Measurements from ENCODE around the gene STH.
"Not testable (repeated sequence)": the region's sequence is repeated elsewhere in the genome, so short reads cannot be mapped to it uniquely, and the experiment has no call there.

Gene STH

GRCh38 chr17:45998987-45999899 lies at the start of gene STH:
Gene STH, plus strand, starts transcription at chr17:45999250. Its CDS starts 30 bp downstream, at chr17:45999280.
- DNase-seq: no peak

GRCh38 chr17:45949755-45950320 lies 49.2 kb upstream of the STH start:
- no peak for DNase-seq

GRCh38 chr17:45950888-45951287 lies 48.2 kb upstream of the STH start:
- no peak for DNase-seq

- no peak for DNase-seq
Measured at GRCh38 chr17:45951403-45951802, 47.6 kb upstream of the STH start.

GRCh38 chr17:45951941-45952340 lies 47.1 kb upstream of the STH start:
- DNase-seq: no peak

- DNase-seq: no peak
Measured at GRCh38 chr17:45952814-45953320, 46.2 kb upstream of the STH start.

- DNase-seq: no peak
Measured at GRCh38 chr17:45953561-45953960, 45.5 kb upstream of the STH start.

- no peak for DNase-seq
Measured at GRCh38 chr17:45954914-45955313, 44.1 kb upstream of the STH start.

- DNase-seq: no peak
Measured at GRCh38 chr17:45955326-45955725, 43.7 kb upstream of the STH start.

- no peak for DNase-seq
Measured at GRCh38 chr17:45956090-45956489, 43.0 kb upstream of the STH start.

- not testable (repeated sequence) for DNase-seq
Measured at GRCh38 chr17:45956746-45957145, 42.3 kb upstream of the STH start.

GRCh38 chr17:45958307-45958706 lies 40.7 kb upstream of the STH start:
- DNase-seq: no peak

GRCh38 chr17:45958994-45959665 lies 39.9 kb upstream of the STH start:
- DNase-seq: no peak

GRCh38 chr17:45960311-45960710 lies 38.7 kb upstream of the STH start:
- no peak for DNase-seq

GRCh38 chr17:45961206-45961605 lies 37.8 kb upstream of the STH start:
- DNase-seq: peak in 1 of 3 donors; percentile 11

GRCh38 chr17:45962221-45962972 lies 36.7 kb upstream of the STH start:
- peak in 1 of 3 donors; percentile 3 for DNase-seq

- DNase-seq: no peak
Measured at GRCh38 chr17:45963283-45963682, 35.8 kb upstream of the STH start.

- DNase-seq: no peak
Measured at GRCh38 chr17:45963889-45964288, 35.2 kb upstream of the STH start.

- no peak for DNase-seq
Measured at GRCh38 chr17:45964634-45965033, 34.4 kb upstream of the STH start.

GRCh38 chr17:45965812-45966211 lies 33.2 kb upstream of the STH start:
- DNase-seq: no peak

- no peak for DNase-seq
Measured at GRCh38 chr17:45966606-45967280, 32.3 kb upstream of the STH start.

GRCh38 chr17:45967378-45967777 lies 31.7 kb upstream of the STH start:
- DNase-seq: no peak
